Mucosa of descending colon (tissue), 3 donors: ENCODE data around the gene SH3BP4. TPM values are rescaled to one million over a fixed set of nuclear protein-coding genes. Genes with fewer than 3 reads are reported as not detected.
A peak's percentile ranks its signal among the peaks of the same experiment; 100 is the strongest.

ENCODE experiments used
- ATAC-seq: fragments of 200-7000 bp; cut with Tn5 transposase; one replicate; pipeline ENCODE4 v1.9.1; 2020; ENCODE audit warnings: mild to moderate bottlenecking, moderate library complexity
- DNase-seq, 3 donors: peaks; one replicate each; pipeline ENCODE4 v3.0.0-alpha.2; 2020
- H3K36me3 ChIP-seq: fragments of 200-600 bp; one replicate; pipeline ENCODE4 v1.8.0; 2021; ENCODE audit warnings: low read depth, mild to moderate bottlenecking
- H3K4me1 ChIP-seq: fragments of 200-600 bp; one replicate; pipeline ENCODE4 v1.8.0; 2021; ENCODE audit warnings: low read depth, mild to moderate bottlenecking
- H3K4me3 ChIP-seq: fragments of 200-600 bp; one replicate; pipeline ENCODE4 v1.8.0; 2021; ENCODE audit warnings: mild to moderate bottlenecking
- H3K9me3 ChIP-seq: fragments of 200-600 bp; one replicate; pipeline ENCODE4 v1.8.0; 2021; ENCODE audit warnings: mild to moderate bottlenecking
- intact Hi-C, 2 donors: fragments of 100-400 bp; cut with DNase I in 1 of 2; cut with micrococcal nuclease in 1 of 2; formaldehyde crosslinking; loops; one replicate each; pipeline versions ENCODE4 v1.11.0 to v1.11.1; 2022; cut with DNase I, micrococcal nuclease
- total RNA-seq, 3 donors: library from RNA; stranded (reverse); fragmentation: NEBNext Ultra II Directional in 2 of 3; extraction: Animal tissue kit (Norgen Biotek cat#: 25700) in 2 of 3; gene quantifications; one replicate each; pipeline versions ENCODE4 v1.2.1 to v1.2.4, GENCODE V29; 2021 to 2023
- TF ChIP-seq, protein P1 (sequence below): fragments of 200-600 bp; IDR thresholded peaks from one replicate; pipeline ENCODE4 v1.8.0; 2022; ENCODE audit warnings: antibody characterized with exemption, mild to moderate bottlenecking
- donor health status: DM: no; HTN: no; CAD: no; lungs with moderate emphysema.
- donor health status: DM: no; HTN: no; CAD: no.
- donor health status: DM: no; HTN: yes; CAD: no.

Gene SH3BP4
- total RNA-seq, 3 donors from 2014 or later: 18.0 to 30.4 (median 29.6) TPM

DNA sequence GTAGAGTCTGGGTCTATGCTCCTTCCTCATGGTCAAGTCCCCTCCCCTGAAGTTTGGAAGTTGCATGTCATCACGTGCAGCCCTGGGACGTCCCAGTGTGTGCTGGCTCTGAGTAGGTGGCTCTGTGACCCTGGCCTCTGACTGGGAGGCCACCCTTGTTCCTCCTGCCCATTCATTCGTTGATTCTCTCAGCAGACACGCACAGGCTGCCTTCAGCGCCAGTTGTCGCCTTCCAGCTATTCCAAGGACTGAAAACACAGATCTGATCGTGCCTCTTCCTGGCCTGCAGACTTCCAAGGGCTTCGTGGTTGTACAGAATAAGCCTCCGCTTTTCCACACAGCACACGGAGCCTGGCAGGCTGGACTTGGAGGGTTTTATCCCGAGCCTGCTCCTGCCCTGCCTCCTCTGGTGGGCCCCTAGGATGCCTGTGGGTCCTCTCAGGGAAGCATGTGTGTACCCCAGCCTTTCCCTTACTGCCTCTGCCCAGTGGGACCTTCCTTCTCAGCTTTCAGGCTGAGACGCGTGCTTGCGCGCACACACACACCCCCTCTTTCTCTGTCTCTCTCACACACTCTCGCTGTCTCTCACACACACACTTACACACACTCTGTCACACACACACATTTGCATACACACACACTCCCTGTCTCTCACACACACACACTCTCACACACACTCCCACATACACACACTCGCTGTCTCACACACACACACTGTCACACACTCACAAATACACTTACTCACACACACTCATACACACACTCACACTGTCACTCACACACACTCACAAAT, 17.7 kb downstream of the SH3BP4 start:
- no peak for DNase-seq
- H3K4me1 ChIP-seq: peaks cover 15% of the 10 kb centered on the region
- no peak for ATAC-seq
- intact Hi-C loops: no loop called here
- H3K36me3 ChIP-seq: no peaks in the 10 kb centered on the region
- no peaks in the 10 kb centered on the region for H3K9me3 ChIP-seq
- TF ChIP-seq, protein P1, sequence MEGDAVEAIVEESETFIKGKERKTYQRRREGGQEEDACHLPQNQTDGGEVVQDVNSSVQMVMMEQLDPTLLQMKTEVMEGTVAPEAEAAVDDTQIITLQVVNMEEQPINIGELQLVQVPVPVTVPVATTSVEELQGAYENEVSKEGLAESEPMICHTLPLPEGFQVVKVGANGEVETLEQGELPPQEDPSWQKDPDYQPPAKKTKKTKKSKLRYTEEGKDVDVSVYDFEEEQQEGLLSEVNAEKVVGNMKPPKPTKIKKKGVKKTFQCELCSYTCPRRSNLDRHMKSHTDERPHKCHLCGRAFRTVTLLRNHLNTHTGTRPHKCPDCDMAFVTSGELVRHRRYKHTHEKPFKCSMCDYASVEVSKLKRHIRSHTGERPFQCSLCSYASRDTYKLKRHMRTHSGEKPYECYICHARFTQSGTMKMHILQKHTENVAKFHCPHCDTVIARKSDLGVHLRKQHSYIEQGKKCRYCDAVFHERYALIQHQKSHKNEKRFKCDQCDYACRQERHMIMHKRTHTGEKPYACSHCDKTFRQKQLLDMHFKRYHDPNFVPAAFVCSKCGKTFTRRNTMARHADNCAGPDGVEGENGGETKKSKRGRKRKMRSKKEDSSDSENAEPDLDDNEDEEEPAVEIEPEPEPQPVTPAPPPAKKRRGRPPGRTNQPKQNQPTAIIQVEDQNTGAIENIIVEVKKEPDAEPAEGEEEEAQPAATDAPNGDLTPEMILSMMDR: no peak
- H3K4me3 ChIP-seq: no peak overlapping the region

DNA sequence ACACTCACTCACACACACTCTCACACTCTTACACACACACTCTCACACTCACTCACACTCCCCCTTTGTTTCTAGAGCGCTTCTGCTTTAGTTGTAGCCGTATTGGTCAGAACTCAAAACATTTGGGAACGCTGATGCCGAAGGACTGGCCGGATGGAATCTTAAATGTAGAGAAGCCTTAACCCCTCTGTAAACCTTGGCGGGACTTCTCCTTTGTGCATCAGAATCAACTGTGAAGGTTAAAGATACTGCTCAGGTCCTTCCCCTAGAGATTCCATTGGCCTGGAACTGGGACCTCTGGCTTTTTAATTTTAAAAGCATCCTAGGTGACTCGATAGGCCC, 18.3 kb downstream of the SH3BP4 start:
- peaks cover 21% of the 10 kb centered on the region for H3K4me1 ChIP-seq
- H3K9me3 ChIP-seq: no peaks in the 10 kb centered on the region
- no peaks in the 10 kb centered on the region for H3K36me3 ChIP-seq
- DNase-seq: no peak
- H3K4me3 ChIP-seq: no peak overlapping the region
- no peak for ATAC-seq
- intact Hi-C loops: no loop called here
- TF ChIP-seq, protein P1: no peak

DNA sequence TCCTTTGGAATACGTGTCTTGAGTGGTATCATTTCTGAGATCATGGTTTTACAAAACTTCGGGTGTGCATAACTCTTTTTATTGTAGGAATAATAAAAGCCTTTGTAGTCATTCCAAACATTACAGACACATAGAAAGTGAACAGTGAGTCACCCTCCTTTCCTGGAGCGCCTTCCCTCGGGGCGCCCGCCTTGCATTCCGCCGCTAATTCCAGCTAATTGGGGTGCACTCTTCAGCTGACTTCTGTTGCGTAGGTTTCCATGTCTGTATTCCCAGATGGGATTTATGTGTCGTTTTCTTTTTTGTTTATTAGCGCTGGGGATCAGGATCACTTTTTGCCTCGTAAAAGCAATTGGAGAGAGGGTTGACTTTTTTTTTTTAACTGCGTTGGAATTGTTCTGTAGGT, 18.7 kb downstream of the SH3BP4 start:
- TF ChIP-seq, protein P1: no peak
- Histone ChIP-seq H3K9me3 (no peaks in the 10 kb centered on the region), H3K4me3 (no peak overlapping the region), H3K4me1 (peaks cover 22% of the 10 kb centered on the region), H3K36me3 (no peaks in the 10 kb centered on the region)
- intact Hi-C loops: no loop called here
- DNase-seq: no peak
- ATAC-seq: peak; percentile 70

DNA sequence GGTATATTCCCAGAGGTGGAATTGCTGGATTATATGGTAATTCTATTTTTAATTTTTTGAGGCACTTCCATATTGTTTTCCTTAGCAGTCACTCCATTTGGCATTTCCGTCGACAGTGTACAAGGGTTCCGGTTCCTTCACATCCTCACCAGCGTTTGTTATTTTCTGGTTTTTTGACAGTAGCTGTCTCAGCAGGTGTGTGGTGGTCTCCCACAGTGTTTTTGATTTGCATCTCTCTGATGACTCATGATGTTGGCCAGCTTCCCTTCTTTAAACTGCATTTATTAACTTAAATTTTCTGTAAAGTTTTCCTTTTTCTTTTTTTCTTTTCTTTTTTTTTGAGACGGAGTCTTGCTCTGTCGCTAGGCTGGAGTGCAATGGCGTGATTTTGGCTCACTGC, 19.7 kb downstream of the SH3BP4 start:
- Histone ChIP-seq H3K4me1 (peaks cover 22% of the 10 kb centered on the region), H3K36me3 (no peaks in the 10 kb centered on the region), H3K4me3 (no peak overlapping the region), H3K9me3 (no peaks in the 10 kb centered on the region)
- intact Hi-C loops: no loop called here
- TF ChIP-seq, protein P1: no peak
- ATAC-seq: no peak
- no peak for DNase-seq

DNA sequence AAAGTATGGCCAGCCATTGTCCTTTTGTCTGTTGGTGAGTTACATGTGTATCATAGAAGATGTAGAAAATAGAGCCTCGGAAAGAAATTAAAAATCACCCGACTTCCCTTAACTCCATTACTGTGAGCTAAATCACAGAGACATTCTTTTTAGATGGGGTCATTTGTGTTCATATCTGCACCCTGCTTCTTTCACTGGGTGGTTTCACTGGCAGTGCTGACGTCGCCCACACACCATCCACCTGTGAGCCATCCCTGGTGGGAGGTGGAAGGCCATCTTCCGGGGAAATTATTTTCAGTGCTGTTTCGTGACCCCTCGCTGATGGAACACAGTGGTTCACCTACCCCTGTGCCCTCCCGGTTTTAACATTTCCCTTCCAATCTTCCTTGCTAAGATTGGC, 21.2 kb downstream of the SH3BP4 start:
- intact Hi-C loops: no loop called here
- Histone ChIP-seq H3K36me3 (no peaks in the 10 kb centered on the region), H3K9me3 (no peaks in the 10 kb centered on the region), H3K4me1 (peaks cover 25% of the 10 kb centered on the region), H3K4me3 (no peak overlapping the region)
- TF ChIP-seq, protein P1: no peak
- DNase-seq (no peak), ATAC-seq (no peak)
